A673 (cell line): ENCODE data around the gene KCNG2. TPM values are rescaled to one million over a fixed set of nuclear protein-coding genes. Genes with fewer than 3 reads are reported as not detected.

ENCODE experiments used
- BruUV-seq: library from RNA; stranded (reverse); fragments of 400-500 nt; replicated peaks from 2 replicates; lab custom pipeline; 2021; lab: Mats Ljungman, UMichigan
- CTCF ChIA-PET: fragments of 300-600 bp; sonication (Branson Sonifier 250); formaldehyde crosslinking; loops from one replicate; lab custom pipeline; 2022; ENCODE audit warnings: antibody characterized with exemption; lab: Charles Lee
- POLR2A ChIA-PET: fragments of 300-600 bp; sonication (Branson Sonifier 250); formaldehyde crosslinking; loops from one replicate; lab custom pipeline; 2022; ENCODE audit warnings: antibody characterized with exemption; ENCODE audit not compliant: low non-redundant PET; lab: Charles Lee
- DNase-seq: peaks from one replicate; pipeline ENCODE4 v3.0.0-alpha.2; 2015; ENCODE audit warnings: low spot score
- H3K27ac ChIP-seq: fragments of 200-600 bp; sonication (generic); 2 replicates; pipeline ENCODE4 v1.5.1; 2016; ENCODE audit warnings: mixed run types, low read depth, mild to moderate bottlenecking, mixed read lengths, antibody characterized with exemption, low read length; ENCODE audit not compliant: poor library complexity, severe bottlenecking
- H3K27me3 ChIP-seq: fragments of 200-600 bp; sonication (generic); replicated peaks from 2 replicates; pipeline ENCODE4 v1.6.1; 2017; ENCODE audit warnings: mixed run types, low read depth, mild to moderate bottlenecking, mixed read lengths, antibody characterized with exemption, low read length; ENCODE audit not compliant: insufficient read depth, poor library complexity
- H3K36me3 ChIP-seq: fragments of 200-600 bp; sonication (generic); 2 replicates; pipeline ENCODE4 v1.6.1; 2016; ENCODE audit warnings: mixed run types, mild to moderate bottlenecking, mixed read lengths, antibody characterized with exemption, low read length; ENCODE audit not compliant: insufficient read depth, poor library complexity, severe bottlenecking
- H3K4me1 ChIP-seq: fragments of 200-600 bp; sonication (generic); 2 replicates; pipeline ENCODE4 v1.6.1; 2017; ENCODE audit warnings: mixed run types, mild to moderate bottlenecking, mixed read lengths, antibody characterized with exemption, low read length; ENCODE audit not compliant: insufficient read depth, poor library complexity, severe bottlenecking
- H3K4me3 ChIP-seq: fragments of 200-600 bp; sonication (generic); 2 replicates; pipeline ENCODE4 v1.5.1; 2016; ENCODE audit warnings: low read depth, mixed run types, mild to moderate bottlenecking, mixed read lengths, low read length; ENCODE audit not compliant: poor library complexity, severe bottlenecking
- H3K9me3 ChIP-seq: fragments of 200-600 bp; sonication (generic); 2 replicates; pipeline ENCODE4 v1.6.1; 2016; ENCODE audit warnings: mixed run types, low read depth, mild to moderate bottlenecking, mixed read lengths, antibody characterized with exemption, low read length; ENCODE audit not compliant: poor library complexity, severe bottlenecking
- EZH2 ChIP-seq: fragments of 200-600 bp; sonication (generic); IDR thresholded peaks from 2 replicates; pipeline ENCODE4 v1.6.1; 2017; ENCODE audit warnings: borderline replicate concordance, low read depth, mild to moderate bottlenecking, mixed read lengths, antibody characterized with exemption, low read length; ENCODE audit not compliant: poor library complexity, severe bottlenecking
- intact Hi-C: fragments of 100-400 bp; cut with micrococcal nuclease; formaldehyde crosslinking; loops from one replicate; pipeline ENCODE4 v1.10.0; 2022; ENCODE audit not compliant: unreplicated experiment
- total RNA-seq: library from RNA; stranded (reverse); gene quantifications from 2 replicates; pipeline ENCODE4 v1.2.3, GENCODE V29; 2021
- TF ChIP-seq, protein P1 (sequence below): fragments of 300-800, 200-600 bp; sonication (generic); conservative IDR thresholded peaks from 2 replicates; pipeline ENCODE4 v1.5.1; 2017; ENCODE audit warnings: low read depth, mild to moderate bottlenecking, antibody characterized with exemption, low read length, moderate library complexity, mixed read lengths

The KCNG2 gene
- total RNA-seq, 1 experiment from 2014 or later = not detected

DNA sequence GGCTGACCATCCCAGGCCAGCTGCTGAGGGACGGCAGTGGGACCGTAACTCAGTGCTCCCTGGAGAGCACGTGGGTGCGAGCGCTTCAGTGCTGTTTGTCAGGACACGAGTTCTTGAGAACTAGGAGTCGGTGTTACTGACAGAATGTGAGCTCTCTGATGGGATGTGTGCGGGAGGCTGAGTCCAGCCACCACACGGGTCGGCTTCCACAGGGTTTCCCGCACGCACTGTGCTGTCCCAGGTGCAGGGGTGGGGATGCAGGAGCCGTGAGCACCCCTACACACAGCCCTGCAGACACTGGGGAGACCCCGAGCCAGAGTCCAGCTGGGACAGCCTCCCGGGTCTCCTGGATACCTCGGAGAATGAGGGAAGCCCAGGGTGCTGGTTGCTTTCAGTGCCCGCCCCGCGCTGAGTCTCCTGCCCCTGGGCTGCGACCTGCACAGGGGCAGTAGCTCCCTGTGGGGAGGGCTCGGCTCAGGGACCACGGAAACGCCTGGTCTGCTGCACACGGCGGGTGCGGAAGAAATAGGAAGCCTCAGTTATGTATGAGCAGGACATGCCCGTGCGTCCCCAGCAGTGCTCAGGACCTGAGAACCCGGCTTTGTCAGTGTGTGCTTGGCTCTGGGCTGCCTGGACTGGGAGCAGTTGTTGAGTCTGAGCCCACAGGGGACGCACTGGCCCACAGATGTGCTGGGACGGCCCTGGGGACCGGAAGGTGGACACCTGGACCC, 71.2 kb downstream of the KCNG2 start:
- CTCF ChIA-PET = no interaction called here
- H3K27me3 ChIP-seq = no peaks in the 10 kb centered on the region
- no peak for DNase-seq
- H3K9me3 ChIP-seq = no peaks in the 10 kb centered on the region
- H3K4me1 ChIP-seq = no peaks in the 10 kb centered on the region
- H3K36me3 ChIP-seq = no peaks in the 10 kb centered on the region
- H3K27ac ChIP-seq = no peak overlapping the region
- H3K4me3 ChIP-seq = no peak overlapping the region
- intact Hi-C loops = no loop called here
- no TSS peak for BruUV-seq
- TF ChIP-seq, protein P1, sequence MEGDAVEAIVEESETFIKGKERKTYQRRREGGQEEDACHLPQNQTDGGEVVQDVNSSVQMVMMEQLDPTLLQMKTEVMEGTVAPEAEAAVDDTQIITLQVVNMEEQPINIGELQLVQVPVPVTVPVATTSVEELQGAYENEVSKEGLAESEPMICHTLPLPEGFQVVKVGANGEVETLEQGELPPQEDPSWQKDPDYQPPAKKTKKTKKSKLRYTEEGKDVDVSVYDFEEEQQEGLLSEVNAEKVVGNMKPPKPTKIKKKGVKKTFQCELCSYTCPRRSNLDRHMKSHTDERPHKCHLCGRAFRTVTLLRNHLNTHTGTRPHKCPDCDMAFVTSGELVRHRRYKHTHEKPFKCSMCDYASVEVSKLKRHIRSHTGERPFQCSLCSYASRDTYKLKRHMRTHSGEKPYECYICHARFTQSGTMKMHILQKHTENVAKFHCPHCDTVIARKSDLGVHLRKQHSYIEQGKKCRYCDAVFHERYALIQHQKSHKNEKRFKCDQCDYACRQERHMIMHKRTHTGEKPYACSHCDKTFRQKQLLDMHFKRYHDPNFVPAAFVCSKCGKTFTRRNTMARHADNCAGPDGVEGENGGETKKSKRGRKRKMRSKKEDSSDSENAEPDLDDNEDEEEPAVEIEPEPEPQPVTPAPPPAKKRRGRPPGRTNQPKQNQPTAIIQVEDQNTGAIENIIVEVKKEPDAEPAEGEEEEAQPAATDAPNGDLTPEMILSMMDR = no peak
- TF ChIP-seq EZH2 = no peak
- POLR2A ChIA-PET = no interaction called here

DNA sequence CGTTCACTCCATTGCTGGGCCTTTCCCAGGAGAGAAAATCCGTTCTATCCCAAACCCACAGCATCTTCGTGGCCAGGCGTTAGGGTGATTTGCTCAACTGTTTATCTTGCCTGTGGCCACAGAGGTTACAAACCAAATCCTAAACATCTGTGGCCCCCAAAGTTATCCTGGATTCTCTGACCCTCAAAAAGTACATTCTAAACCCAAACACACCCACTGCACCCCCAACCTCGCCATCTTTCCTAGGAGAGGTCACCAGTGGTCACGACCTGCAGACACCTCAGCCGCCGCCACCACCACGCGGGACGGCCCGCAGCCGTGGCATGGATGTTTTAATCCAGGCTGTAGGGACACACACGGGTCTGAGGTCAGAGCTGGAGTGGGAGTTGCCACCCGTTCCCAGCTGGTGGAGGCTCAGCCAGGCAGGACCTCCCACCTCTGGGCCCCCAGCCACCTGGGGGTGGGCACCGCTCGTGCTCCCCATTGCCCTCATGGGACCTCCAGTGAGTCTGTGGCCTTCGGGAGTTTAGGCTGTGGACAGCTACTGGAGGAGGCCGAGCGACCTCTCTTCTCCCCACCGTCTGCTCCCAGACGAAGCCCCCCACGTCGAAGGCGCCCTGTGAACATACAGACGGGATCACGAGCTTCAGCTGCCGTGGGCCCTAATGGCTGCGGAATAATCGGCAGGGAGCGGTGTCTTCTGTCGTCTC, 72.0 kb downstream of the KCNG2 start:
- CTCF ChIA-PET = no interaction called here

DNA sequence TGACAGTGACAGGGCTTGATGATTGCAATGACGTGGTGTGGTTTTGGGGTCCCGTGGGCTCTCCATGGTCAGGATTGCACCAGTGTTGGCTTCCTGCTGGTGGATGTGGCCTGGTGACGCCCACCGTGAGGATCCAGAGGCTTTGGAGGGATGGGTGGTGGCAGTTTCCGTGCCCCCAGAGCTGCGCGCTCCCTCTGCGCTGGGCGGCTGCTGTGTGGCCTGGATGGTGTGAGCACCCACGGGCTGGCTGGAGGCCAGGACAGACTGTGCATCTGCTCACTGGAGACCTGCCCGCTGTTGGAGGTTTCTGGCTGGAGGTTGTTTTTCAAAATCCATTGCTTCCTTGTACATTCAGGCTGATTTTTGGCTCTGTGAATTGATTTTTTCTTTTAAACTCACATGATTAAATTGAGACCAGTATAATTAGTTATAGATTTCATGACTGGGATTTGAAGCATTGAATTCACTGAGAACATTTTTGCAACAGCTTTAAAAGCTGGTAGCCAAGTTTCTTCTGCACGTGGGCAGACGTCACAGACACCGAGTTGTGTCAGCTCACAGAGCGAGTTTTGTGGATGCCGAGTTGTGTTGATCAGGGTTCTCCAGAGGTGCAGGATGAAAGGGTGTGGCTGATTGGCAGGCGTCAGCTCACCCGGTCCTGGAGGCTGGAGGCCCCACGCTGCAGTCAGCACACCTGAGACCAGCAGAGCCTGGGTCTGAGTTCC, 72.7 kb downstream of the KCNG2 start:
- no peak for TF ChIP-seq EZH2
- TF ChIP-seq, protein P1 = no peak
- no peak for DNase-seq
- CTCF ChIA-PET = no interaction called here
- POLR2A ChIA-PET = no interaction called here
- BruUV-seq = no TSS peak
- no peaks in the 10 kb centered on the region for H3K27me3 ChIP-seq
- no peaks in the 10 kb centered on the region for H3K36me3 ChIP-seq
- no peaks in the 10 kb centered on the region for H3K9me3 ChIP-seq
- intact Hi-C loops = no loop called here
- no peak overlapping the region for H3K4me3 ChIP-seq
- no peak overlapping the region for H3K27ac ChIP-seq
- H3K4me1 ChIP-seq = no peaks in the 10 kb centered on the region

More for the DNA sequence above, 72.0 kb downstream of the KCNG2 start:
- BruUV-seq = no TSS peak
- H3K9me3 ChIP-seq = no peaks in the 10 kb centered on the region
- H3K27ac ChIP-seq = no peak overlapping the region
- intact Hi-C loops = no loop called here
- H3K4me3 ChIP-seq = no peak overlapping the region
- no peaks in the 10 kb centered on the region for H3K36me3 ChIP-seq
- TF ChIP-seq, protein P1 = no peak
- TF ChIP-seq EZH2 = no peak
- POLR2A ChIA-PET = no interaction called here
- H3K27me3 ChIP-seq = no peaks in the 10 kb centered on the region
- no peak for DNase-seq
- H3K4me1 ChIP-seq = no peaks in the 10 kb centered on the region
